Peyer's patch (tissue), 4 donors: ENCODE measurements around the gene OR5M11. TPM values are rescaled to one million over a fixed set of nuclear protein-coding genes. Genes with fewer than 3 reads are reported as not detected.
A peak's percentile ranks its signal among the peaks of the same experiment; 100 is the strongest.
"Not testable (repeated sequence)": the region's sequence is repeated elsewhere in the genome, so short reads cannot be mapped to it uniquely, and the experiment has no call there.

Experiments
- DNase-seq, 3 donors: peaks; one replicate each; pipeline ENCODE4 v3.0.0-alpha.2; 2017 to 2019
- H3K27ac ChIP-seq, 4 donors: fragments of 200-600 bp; sonication (generic); one replicate each; pipeline ENCODE4 v1.5.1; 2016 to 2019
- H3K27me3 ChIP-seq, 2 donors: fragments of 200-600 bp; sonication (generic); one replicate each; pipeline ENCODE4 v1.5.1; 2019
- H3K36me3 ChIP-seq, 3 donors: fragments of 200-600 bp; sonication (generic); one replicate each; pipeline ENCODE4 v1.5.1; 2016 to 2019
- H3K4me1 ChIP-seq, 4 donors: fragments of 200-600 bp; sonication (generic); one replicate each; pipeline ENCODE4 v1.5.1; 2016 to 2019
- H3K4me3 ChIP-seq, 4 donors: fragments of 200-600 bp; sonication (generic); 1 replicate in 3 of 4; 2 replicates in 1 of 4; pipeline ENCODE4 v1.5.1; 2016 to 2019; ENCODE audit warnings: mild to moderate bottlenecking in 1 of 4
- H3K9me3 ChIP-seq, 4 donors: fragments of 200-600 bp; sonication (generic); one replicate each; pipeline ENCODE4 v1.5.1; 2016 to 2019; ENCODE audit warnings: mild to moderate bottlenecking in 1 of 4
- CTCF ChIP-seq, 6 experiments: fragments of 450-650 bp in 4 of 6; fragments of 200-600 bp in 2 of 6; sonication (generic) in 1 of 6; IDR thresholded peaks; one replicate each; pipeline ENCODE4 v1.5.1; 2017 to 2019; ENCODE audit warnings: antibody characterized with exemption in 6 of 6, mild to moderate bottlenecking in 3 of 6, moderate library complexity in 1 of 6
- POLR2A ChIP-seq, 2 donors: fragments of 450-650 bp; IDR thresholded peaks; one replicate each; pipeline ENCODE4 v1.5.1; 2017; ENCODE audit warnings: antibody characterized with exemption in 2 of 2, mild to moderate bottlenecking in 2 of 2, moderate library complexity in 2 of 2
- total RNA-seq, 4 donors: library from RNA; depleted of rRNA; stranded (reverse); fragments of >200 nt; gene quantifications; one replicate each; pipeline ENCODE4 v1.1.0, GENCODE V29; 2016

Gene OR5M11
- not detected for total RNA-seq

- no peaks in the 10 kb centered on the region for H3K4me1 ChIP-seq
- no peak for DNase-seq
- H3K4me3 ChIP-seq: no peak within 1 kb of the TSS
- H3K36me3 ChIP-seq: no peaks in the 10 kb centered on the region
- H3K27me3 ChIP-seq: no peaks in the 10 kb centered on the region
- H3K9me3 ChIP-seq: no peaks in the 10 kb centered on the region
- H3K27ac ChIP-seq: no peak within 1 kb of the TSS
- TF ChIP-seq POLR2A (IDR thresholded peaks at IDR 0.05) (no peak), CTCF (IDR thresholded peaks at IDR 0.05) (no peak)
Observed at GRCh38 chr11:56543157-56543556, at the start of gene OR5M11. TSS of gene OR5M11 (minus strand) at chr11:56543257. CDS start at chr11:56543257, 0 bp downstream.

DNA sequence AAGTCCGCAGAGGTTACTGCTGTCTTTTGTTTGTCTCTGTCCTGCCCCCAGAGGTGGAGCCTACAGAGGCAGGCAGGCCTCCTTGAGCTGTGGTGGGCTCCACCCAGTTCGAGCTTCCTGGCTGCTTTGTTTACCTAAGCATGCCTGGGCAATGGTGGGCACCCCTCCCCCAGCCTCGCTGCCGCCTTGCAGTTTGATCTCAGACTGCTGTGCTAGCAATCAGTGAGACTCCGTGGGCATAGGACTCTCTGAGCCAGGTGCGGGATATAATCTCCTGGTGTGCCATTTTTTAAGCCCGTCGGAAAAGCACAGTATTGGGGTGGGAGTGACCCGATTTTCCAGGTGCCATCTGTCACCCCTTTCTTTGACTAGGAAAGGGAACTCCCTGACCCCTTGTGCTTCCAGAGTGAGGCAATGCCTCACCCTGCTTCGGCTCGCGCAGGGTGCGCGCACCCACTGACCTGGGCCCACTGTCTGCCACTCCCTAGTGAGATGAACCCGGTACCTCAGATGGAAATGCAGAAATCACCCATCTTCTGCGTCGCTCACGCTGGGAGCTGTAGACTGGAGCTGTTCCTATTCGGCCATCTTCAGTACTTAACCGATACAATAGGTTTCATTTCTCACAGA lies 49.1 kb upstream of the OR5M11 start:
- not testable (repeated sequence) for H3K27me3 ChIP-seq, H3K27ac ChIP-seq, H3K9me3 ChIP-seq, H3K4me1 ChIP-seq, DNase-seq, H3K4me3 ChIP-seq, H3K36me3 ChIP-seq

DNA sequence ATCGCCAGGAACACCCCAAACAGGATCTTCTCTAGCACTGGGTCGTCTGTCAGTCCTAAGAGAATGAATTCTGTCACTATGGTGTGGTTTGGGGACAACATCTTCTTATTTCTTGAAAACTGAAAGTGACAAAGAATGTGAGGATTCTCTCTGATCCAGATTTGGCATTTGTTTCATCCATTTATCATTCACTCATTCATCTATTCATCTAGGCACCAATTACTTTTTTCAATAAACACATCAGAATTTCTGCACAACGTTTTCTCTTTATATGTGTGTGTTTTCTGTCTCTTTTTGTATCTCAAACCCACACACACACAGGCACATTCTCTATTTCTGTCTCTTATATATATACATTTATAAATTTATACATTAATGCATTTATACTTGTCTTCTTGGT lies 34.6 kb upstream of the OR5M11 start, which contains the start of gene OR5M10:
TSS of gene OR5M10 (minus strand) at position 101 of the 400 bp plus-strand sequence. CDS start at position 101, 0 bp downstream.
- Histone ChIP-seq H3K9me3 (no peaks in the 10 kb centered on the region), H3K36me3 (no peaks in the 10 kb centered on the region), H3K4me1 (no peaks in the 10 kb centered on the region), H3K27ac (no peak within 1 kb of the TSS), H3K27me3 (no peaks in the 10 kb centered on the region), H3K4me3 (no peak within 1 kb of the TSS)
- no peak for DNase-seq
- TF ChIP-seq POLR2A (IDR thresholded peaks at IDR 0.05) (no peak), CTCF (IDR thresholded peaks at IDR 0.05) (no peak)

DNA sequence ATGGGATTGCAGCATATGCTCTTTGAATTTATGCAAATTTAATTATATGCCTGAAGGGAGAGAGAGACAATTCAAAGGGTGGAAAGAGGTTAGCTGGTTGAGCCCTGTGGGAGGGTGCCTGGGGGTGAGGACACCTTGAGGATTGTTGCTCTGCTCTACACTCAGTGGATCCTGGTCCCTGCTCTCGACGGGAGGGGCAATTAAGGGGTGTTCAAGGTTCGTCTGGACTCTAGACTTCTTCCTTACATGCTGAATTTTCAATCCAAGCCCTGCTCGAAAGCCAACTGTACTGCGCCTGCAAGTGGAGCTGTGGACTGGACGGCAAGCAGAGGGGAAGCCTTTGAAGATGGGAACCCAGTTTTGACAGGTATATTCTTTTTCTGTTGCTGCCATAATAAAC lies 15.5 kb upstream of the OR5M11 start:
- Histone ChIP-seq H3K27me3 (no peaks in the 10 kb centered on the region), H3K36me3 (no peaks in the 10 kb centered on the region), H3K27ac (no peak overlapping the region), H3K9me3 (no peaks in the 10 kb centered on the region), H3K4me1 (no peaks in the 10 kb centered on the region), H3K4me3 (no peak overlapping the region)
- no peak for TF ChIP-seq POLR2A (IDR thresholded peaks at IDR 0.05)
- no peak for TF ChIP-seq CTCF (IDR thresholded peaks at IDR 0.05)
- DNase-seq: peak in 2 of 3 donors; percentile 58 to 69

GRCh38 chr11:56554691-56555090 lies 11.6 kb upstream of the OR5M11 start:
- not testable (repeated sequence) for H3K9me3 ChIP-seq, H3K27ac ChIP-seq, H3K27me3 ChIP-seq, H3K4me1 ChIP-seq, H3K36me3 ChIP-seq
- H3K4me3 ChIP-seq: peak overlapping the region in 1 of 4 donors; percentile 21
- peak in 1 of 3 donors; percentile 74 for DNase-seq

DNA sequence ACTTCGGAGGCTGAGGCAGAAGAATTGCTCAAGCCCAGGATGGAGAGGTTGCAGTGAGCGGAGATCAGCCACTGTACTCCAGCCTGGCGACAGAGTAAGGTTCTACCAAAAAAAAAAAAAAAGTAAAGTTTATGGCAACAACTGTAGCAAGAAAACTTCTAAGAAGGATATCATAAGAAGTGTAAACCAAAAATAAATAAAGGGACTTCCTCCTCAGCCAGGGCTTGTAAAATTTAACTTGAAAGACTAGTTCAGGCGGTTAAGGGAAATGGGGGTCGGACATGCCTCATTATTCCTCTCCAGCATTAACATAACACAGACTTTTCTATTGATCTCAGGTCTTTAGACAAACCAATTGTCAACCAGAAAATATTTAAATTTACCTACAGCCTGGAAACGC lies 2.5 kb upstream of the OR5M11 start:
- no peak overlapping the region for H3K27ac ChIP-seq
- H3K4me3 ChIP-seq: no peak overlapping the region
- no peaks in the 10 kb centered on the region for H3K36me3 ChIP-seq
- no peaks in the 10 kb centered on the region for H3K4me1 ChIP-seq
- no peak for DNase-seq
- no peak for TF ChIP-seq CTCF (IDR thresholded peaks at IDR 0.05)
- no peak for TF ChIP-seq POLR2A (IDR thresholded peaks at IDR 0.05)
- no peaks in the 10 kb centered on the region for H3K9me3 ChIP-seq
- H3K27me3 ChIP-seq: no peaks in the 10 kb centered on the region

- DNase-seq: no peak
- Histone ChIP-seq H3K4me3 (no peak overlapping the region), H3K9me3 (no peaks in the 10 kb centered on the region), H3K27me3 (no peaks in the 10 kb centered on the region), H3K4me1 (no peaks in the 10 kb centered on the region), H3K36me3 (no peaks in the 10 kb centered on the region), H3K27ac (no peak overlapping the region)
- TF ChIP-seq POLR2A (IDR thresholded peaks at IDR 0.05) (no peak), CTCF (IDR thresholded peaks at IDR 0.05) (no peak)
Observed at GRCh38 chr11:56543739-56544138, 682 bp upstream of the OR5M11 start.
